ENCODE measurements around the gene DIP2C.
"Not testable (repeated sequence)": the region's sequence is repeated elsewhere in the genome, so short reads cannot be mapped to it uniquely, and the experiment has no call there.

The DIP2C gene

GRCh38 chr10:282294-283139, 407.0 kb downstream of the DIP2C start:
- DNase-seq: no peak

DNA sequence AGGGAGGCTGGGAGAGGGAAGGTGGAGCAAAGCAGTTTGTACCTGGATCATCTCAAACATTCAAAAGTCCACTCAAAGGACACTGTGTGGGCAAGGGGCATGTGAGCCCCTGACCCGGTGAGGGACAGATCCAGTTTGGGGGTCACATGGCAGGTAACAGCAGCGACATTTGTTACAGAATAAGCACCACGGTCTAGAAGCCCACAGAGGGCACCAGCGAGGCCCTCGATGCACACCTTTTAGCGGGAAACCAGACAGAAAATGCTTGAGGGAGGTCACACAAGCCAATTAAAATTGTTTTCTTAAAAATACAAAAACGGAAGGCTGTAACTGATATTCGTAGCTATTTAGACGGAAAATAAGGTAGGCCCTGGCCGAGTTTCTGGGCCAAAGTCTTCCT, 409.8 kb downstream of the DIP2C start:
- no peak for DNase-seq

- no peak for DNase-seq
Measured at GRCh38 chr10:279232-279631, 410.2 kb downstream of the DIP2C start.

DNA sequence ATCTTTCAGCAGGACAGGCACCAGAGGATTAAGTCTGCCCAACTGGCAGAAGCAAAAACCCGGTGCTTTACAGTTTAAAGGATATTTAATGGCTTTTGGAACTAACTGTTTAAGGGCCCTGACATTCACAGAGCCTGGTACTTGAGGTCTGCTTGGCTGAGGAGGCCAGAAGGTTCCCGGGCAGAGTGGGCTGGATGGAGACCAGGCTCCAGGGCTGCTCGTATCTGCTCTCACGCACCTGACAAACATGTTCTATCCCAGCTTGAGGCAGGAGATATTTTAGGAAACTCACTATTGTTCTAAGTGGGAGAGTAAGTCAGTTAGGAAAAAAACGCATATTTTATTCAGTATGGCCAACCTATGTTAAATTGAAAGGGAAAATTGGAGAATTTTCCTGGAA, 410.8 kb downstream of the DIP2C start:
- DNase-seq: no peak

- DNase-seq: no peak
Measured at GRCh38 chr10:277963-278362, 411.5 kb downstream of the DIP2C start.

DNA sequence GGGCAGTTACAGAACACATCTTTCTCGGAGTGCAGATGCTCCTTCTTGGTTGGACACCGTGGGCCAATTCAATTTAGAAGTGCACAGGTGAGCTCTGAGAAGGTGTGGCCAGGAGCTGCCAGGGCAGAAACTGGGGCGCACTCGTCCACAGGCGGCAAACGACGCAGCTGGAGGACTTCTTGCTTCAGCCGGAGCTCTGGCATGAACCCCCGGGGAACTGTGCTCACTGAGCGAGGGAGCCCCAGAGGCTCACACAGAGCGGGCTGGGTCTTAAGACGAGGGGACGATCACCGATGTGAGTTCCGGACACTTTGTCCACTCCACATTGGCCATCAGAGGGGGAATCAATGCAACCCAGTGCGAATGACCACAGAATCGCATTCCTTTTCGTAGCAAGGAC, 413.8 kb downstream of the DIP2C start:
- no peak for DNase-seq

DNA sequence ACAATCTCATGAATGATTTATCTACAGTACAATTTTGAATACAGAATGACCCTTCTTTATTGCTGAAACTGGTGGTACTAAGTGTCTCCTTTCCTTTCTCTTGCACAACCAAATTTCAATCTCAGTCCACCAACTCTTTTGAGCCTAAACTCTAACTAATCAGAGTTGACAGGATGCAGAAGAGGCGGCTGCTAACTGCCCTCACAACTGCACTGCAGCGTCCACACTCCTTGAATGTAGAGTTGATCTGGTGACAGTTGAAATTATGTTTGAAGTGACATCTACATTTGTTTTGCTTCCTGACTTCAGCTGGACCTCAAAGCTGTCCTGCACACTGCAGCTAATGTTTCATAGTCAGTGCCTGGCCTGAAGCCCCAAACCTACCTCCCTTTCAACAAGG, 414.6 kb downstream of the DIP2C start:
- no peak for DNase-seq

GRCh38 chr10:273088-273487, 416.4 kb downstream of the DIP2C start:
- no peak for DNase-seq

- DNase-seq: no peak
Measured at GRCh38 chr10:271722-272121, 417.7 kb downstream of the DIP2C start.

- DNase-seq: no peak
Measured at GRCh38 chr10:271201-271600, 418.3 kb downstream of the DIP2C start.

GRCh38 chr10:269440-270074, 419.9 kb downstream of the DIP2C start:
- DNase-seq: no peak

- no peak for DNase-seq
Measured at GRCh38 chr10:267705-268104, 421.8 kb downstream of the DIP2C start.

DNA sequence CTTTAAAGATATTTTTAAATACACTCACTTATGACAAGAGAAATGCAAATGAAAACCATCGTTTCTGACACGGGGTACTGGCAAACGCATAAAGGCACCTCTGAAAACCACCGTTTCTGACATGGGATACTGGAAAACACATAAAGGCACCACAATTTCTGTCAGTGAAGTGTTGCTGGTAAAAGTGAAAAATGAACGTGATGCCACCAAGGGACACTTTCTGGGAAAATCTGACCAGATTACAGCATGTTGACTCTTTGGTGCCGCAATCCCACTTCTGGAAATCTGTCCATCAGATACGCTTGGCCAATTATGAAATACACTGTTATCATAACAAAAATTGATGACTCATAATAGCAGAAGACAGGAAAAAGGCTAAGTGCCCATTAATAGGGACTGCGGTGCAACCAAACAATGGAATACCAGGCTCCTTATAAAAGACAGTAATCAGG, 422.5 kb downstream of the DIP2C start:
- no peak for DNase-seq

DNA sequence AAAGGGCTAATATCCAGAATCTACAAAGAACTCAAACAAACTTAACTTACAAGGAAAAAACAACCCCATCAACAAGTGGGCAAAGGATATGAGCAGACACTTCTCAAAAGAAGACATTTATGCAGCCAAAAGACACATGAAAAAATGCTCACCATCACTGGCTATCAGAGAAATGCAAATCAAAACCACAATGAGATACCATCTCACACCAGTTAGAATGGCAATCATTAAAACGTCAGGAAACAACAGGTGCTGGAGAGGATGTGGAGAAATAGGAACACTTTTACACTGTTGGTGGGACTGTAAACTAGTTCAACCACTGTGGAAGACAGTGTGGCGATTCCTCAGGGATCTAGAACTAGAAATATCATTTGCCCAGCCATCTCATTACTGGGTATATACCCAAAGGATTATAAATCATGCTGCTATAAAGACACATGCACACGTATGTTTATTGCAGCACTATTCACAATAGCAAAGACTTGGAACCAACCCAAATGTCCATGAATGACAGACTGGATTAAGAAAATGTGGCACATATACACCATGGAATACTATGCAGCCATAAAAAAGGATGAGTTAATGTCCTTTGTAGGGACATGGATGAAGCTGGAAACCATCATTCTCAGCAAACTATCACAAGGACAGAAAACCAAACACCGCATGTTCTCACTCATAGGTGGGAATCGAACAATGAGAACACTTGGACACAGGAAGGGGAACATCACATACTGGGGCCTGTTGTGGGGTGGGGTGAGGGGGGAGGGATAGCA, 423.5 kb downstream of the DIP2C start:
- not testable (repeated sequence) for DNase-seq

DNA sequence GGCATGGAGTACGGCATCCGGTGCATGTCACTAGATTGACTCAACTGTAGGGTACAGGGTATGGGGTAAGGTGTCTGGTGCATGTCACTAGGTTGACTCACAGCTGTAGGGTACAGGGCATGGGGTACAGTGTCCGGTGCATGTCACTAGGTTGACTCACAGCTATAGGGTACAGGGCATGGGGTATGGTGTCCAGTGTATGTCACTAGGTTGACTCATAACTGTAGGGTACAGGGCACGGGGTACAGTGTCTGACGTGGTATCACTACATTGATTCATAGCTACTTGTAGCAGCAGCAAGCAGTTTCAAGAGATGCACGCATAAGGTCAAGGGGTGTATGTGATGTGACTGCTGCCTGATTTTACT, 424.4 kb downstream of the DIP2C start:
- DNase-seq: not testable (repeated sequence)

GRCh38 chr10:264160-265073, 425.1 kb downstream of the DIP2C start:
- DNase-seq: not testable (repeated sequence)

- DNase-seq: no peak
Measured at GRCh38 chr10:260819-261429, 428.5 kb downstream of the DIP2C start.

DNA sequence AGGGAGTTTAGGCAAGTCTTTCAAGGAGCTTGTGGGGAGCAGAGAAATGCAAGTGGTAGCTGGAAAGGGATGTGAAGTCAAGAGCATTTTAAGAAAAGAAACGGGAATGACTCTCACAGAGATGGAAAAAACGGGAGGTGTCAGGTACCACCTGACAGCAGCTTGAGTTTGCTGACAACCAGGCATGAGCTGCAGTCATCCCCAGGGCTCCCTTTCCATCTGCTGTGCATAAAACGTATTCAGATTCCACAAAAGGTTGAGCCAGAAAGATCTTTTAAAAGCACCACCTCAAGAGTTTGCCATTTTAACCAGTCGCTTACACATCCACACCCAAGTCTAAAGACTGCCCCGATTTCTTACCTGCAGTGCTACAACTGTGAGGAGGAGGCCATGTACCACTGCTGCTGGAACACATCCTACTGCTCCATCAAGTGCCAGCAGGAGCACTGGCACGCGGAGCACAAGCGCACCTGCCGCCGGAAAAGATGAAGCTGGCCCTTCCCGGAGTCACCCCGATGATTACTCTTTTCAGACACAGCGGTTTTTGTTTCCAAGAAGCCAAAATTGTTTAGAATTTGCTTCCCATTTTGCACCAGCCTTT, 437.4 kb downstream of the DIP2C start:
- no peak for DNase-seq

DNA sequence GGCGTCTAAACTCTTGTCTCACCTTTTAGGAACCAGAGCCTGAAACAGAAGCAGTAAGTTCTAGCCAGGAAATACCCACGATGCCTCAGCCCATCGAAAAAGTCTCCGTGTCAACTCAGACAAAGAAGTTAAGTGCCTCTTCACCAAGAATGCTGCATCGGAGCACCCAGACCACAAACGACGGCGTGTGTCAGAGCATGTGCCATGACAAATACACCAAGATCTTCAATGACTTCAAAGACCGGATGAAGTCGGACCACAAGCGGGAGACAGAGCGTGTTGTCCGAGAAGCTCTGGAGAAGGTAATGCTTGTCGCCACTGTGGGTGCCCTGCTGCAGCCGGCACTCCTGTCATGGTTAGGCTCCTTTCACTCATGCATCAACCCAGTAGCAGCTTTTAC, 441.2 kb downstream of the DIP2C start:
- no peak for DNase-seq

DNA sequence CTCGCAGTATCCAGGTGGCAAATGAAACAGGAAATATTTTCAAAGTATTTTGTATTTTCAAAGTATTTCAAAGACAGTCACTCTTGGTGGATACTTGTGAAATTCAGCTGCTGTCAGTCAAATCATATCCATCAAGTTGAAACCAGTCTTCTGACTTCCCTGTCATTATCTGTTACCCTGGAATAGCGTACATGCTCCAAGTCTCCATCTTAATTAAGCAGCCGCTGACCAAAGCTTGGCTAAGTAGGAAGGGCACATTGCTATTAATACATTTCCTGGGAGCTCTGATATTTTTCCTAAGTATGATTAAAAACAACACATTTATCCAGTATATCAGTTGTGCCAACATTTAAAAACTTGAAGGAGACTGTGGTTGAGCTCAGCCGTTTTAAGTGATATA, 442.0 kb downstream of the DIP2C start:
- no peak for DNase-seq

DNA sequence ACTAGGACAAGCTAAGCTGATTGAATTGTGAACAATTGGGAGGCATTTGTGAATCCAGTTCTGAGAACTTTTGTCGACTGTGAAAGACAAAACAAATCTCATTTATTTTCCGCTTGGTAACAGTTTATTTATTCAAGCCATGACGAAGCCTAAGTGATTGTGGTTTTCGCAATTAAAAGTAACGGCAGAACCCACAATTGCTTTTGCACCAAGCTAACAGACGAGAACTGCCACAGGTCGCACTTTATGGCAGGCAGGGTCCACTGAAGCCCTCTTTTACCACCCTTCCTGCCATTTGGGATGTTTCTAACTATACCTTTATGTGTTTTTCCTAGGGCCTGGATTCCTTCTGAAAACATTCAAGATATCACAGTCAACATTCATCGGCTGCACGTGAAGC, 443.0 kb downstream of the DIP2C start:
- no peak for DNase-seq

GRCh38 chr10:244227-244626, 445.2 kb downstream of the DIP2C start:
- no peak for DNase-seq

All from NCI-H2107 (cell line).